Activated CD4-positive, alpha-beta T cell treated with anti-CD3 and anti-CD28 coated beads, Interleukin-2, amount 50 U/mL, for 16 hours (primary cell): ENCODE data around the gene DBH.

Experiments used
- DNase-seq: peaks from one replicate; pipeline ENCODE4 v3.0.0-alpha.2; 2020

The DBH gene

DNA sequence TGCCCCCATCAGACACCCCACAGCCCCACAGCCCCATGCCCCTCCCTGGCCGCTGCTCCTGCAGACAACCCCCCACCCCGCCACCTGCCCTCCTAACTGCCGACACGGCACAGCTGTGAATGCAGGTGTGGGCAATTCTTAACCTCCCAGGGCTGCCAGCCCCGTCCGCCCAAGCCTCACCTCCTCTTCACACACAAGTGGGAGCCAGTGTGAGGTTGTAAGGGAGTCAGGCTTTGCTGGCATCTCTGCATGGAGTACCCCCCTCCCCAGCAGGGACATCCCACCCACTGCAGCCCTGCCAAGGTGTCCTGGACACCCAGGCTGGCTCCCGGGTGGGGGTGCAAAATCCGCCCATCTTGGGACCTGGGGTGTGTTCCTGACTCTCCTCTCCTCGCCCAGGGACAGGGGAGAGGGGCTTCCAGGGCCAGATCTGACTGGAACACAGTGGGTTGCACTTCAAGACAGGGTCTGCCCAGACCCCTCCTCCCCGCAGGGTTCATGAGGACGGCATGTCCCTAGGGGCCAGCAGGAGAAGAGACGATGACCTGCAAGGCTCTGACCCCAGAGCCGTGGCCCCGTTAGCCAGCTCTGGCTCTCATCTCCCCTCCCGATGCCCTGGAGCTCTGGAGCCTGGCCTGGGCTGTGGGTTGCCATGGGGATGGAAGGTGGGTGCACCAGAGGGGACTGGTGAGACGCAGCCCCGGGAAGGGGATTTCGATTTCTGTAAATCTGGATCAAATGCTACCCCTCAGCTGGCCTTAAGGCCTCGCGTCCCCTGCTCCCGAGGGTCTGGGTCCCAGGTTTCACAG lies 67.6 kb downstream of the DBH start:
- no peak for DNase-seq

DNA sequence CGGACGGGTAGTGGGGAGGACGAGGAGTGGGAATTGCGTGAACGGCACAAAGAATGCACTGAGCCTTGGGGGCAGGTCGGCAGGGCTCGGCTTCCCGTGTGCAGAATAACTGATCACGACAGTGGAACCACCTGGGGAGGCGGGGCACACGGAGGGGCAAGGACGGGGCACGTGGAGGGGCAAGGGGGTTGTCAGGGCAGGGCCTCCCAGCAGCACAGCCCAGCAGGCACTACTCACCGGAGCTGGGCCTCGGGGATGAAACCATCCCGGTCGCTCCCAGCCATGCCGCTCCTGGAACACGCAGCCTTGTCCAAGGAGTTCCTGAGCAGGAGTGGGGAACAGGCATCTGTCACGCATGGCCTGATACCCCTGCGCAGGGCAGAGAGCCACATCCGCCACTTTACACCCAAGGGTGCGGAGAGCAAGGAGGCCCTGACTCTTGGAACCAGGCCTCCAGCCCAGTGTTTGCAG lies 68.6 kb downstream of the DBH start:
- DNase-seq = no peak

DNA sequence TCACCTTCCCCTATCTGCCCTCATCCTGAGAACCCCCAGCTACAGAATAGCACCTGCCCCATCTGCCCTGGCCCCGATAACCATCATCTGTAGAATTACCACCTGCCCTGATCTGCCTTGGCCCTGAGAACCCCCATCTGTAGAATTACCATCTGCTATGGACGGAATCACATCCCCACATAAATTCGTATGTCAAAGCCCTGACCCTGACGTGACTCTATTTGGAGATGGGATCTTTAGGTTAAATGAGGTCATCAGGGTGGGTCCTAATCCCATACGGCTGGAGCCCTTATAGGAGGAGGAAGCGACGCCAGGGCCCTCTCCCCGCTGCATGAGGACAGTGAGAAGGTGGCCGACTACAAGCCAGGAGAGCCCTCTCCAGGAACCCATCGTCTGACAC lies 69.4 kb downstream of the DBH start:
- DNase-seq = no peak

DNA sequence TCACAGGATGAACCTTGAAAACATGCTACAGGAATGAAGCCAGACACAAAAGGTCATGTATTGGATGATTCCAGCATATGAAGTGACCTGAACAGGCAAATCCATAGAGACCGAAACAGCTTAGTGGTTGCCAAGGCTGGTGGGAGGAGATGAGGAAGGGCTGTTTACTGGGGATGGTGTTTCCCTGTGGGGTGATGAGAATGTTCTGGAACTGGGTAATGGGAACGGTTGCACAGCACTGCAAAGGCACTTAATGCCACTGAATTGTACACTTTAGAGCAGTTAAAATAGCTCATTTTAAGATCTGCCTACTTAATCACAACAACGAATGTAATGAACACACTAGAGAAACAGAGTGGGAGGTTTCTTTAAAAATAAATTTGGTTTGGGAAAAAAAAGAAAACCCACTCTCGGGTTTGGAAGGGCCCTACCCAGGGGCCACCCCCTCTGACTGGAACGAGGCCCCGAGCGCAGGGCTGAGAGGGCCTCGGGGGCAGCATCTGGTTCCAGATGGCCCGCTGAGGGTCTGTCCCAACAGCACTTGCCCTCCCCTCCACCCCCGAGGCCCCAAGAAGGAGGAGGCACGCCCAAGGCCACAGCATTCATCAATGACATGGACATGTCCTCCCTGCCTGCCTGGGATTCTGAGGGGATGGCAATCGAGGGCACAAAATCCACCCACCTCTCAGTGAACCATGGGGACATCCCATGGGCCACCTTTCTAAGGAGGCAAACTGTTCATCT lies 70.3 kb downstream of the DBH start:
- DNase-seq = no peak

DNA sequence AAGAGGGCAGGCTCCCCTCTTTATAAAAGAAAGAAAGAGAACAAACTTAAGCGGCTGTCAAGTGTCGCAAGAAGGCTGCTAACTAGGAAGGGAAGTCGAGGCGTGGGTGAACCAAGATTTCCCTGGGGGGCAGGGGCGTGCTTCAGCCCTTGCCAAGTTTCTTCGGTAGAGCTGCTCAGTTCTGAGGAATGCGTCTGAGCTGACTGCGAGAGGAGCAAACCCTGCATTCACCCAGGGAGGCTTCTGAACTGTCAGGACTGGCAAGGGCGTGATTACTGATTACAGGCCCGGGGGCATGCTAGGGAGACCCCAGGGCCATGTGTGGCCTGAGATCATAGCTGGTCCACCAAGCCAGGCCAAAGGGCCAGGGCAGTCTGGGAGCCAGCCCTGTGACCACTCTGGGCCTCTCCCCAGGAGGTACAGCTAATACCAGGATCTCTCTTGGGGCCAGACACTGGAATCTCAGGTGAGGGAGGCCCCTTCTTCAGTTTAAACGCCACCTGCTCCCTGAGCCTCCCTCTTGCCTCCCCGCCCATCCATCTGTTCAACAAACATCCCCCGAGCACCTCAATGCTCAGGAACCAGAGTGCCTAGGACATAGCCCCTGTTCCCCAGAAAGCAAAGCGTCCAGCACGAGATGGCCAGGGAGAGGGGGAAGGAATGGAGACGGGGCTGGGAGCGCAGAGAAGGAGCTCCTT lies 71.1 kb downstream of the DBH start:
- no peak for DNase-seq

DNA sequence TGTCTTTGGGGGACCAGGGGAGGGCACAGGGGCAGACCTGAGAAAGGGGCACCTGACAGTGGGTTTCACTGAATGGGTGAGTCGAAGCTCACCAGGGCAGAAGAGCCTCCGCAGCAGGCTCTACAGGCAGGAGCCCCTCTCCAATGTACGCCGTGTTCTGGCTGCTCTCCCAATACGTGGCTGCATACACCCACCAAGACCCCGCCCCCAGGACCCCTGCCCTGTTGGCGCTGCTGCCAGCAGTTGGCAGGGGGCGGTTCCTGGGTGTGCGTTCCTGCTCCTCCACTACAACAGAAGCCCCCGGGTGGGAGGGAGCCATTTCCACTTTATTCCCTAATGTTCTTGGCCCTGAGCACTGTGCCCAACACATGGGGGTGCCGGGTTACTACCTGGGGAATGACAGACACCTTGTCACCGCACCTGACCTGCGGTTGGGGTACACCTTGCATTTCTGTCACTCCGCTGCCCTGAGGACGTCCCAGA lies 71.6 kb downstream of the DBH start:
- no peak for DNase-seq

DNA sequence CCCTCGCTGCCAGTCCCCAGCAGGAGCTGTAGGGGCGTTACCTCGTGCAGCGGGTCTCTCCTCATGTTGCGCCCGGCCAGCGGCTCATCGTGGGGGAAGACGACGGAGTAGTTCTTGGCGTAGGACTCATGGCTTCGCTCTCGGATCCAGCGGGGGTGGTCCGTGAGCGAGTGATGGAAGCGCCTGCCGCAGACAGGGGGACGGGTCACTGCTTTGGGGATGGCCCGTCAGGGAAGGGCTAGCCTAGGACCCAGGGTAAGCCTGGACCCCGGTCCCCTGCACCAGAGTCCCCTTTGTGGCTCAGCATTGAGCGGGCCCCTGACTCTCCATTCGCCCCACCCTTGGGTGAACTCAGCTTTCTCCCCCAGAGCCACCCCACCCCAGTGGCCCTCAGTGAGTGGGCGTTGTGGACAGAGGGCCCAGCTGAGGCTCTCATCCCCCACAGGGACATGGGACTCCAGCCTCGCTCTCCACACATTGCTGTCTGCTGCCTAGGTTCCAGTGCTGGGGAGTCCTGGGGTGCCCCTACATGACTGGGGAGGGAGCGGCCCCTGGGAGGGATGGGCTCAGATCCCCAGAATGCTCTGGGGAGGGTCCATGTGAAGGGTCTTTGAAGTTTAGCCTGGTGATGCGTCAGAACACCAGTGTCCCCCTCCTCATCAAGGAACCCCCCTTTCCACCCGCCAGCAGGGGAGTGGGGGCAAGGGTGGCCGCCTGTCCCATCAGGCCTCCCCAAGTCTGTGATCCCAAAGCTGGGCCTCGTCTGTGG lies 72.3 kb downstream of the DBH start:
- no peak for DNase-seq
